SK-N-SH (cell line): ENCODE results near the gene CXCL9. TPM values are rescaled to one million over a fixed set of nuclear protein-coding genes. Genes with fewer than 3 reads are reported as not detected.

ENCODE experiments used
- CTCF ChIA-PET: fragments of 300-600, 350-600 bp; formaldehyde crosslinking; extraction: SDS; loops from one replicate; lab custom pipeline; 2021; lab: Yijun Ruan, JAX
- POLR2A ChIA-PET: fragments of 350-600 bp; sonication (Branson Sonifier 250); formaldehyde crosslinking; extraction: SDS; loops from one replicate; lab custom pipeline; 2020; ENCODE audit warnings: antibody characterized with exemption, inconsistent platforms; lab: Yijun Ruan, JAX
- DNase-seq: peaks from one replicate; pipeline ENCODE4 v3.0.0; 2012
- H2AFZ ChIP-seq: fragments of 200-600 bp; sonication (generic); 2 replicates; pipeline ENCODE4 v1.8.1; 2016; ENCODE audit warnings: antibody characterized with exemption, mild to moderate bottlenecking, low read depth
- H3F3A ChIP-seq: fragments of 200-600 bp; sonication (generic); replicated peaks from 2 replicates; pipeline ENCODE3; 2016; ENCODE audit warnings: antibody characterized with exemption, mild to moderate bottlenecking; ENCODE audit not compliant: insufficient read depth
- H3K27ac ChIP-seq, 2 experiments: fragments of 200-500 bp in 1 of 2; fragments of 200-600 bp in 1 of 2; sonication (Bioruptor generic) in 1 of 2; sonication (generic), shearing (Covaris generic) in 1 of 2; 2 replicates each; pipeline versions ENCODE4 v1.5.1 to v1.6.1; 2014 to 2016; ENCODE audit warnings: low read depth in 2 of 2, inconsistent platforms in 1 of 2, low read length in 1 of 2, mild to moderate bottlenecking in 1 of 2, mixed read lengths in 1 of 2
- H3K27me3 ChIP-seq: fragments of 200-600 bp; sonication (generic), shearing (Covaris generic); 2 replicates; pipeline ENCODE4 v1.6.1; 2016; ENCODE audit warnings: mixed run types; ENCODE audit not compliant: insufficient read depth
- H3K36me3 ChIP-seq, 2 experiments: fragments of 200-500 bp in 1 of 2; fragments of 200-600 bp in 1 of 2; sonication (Bioruptor generic) in 1 of 2; sonication (generic) in 1 of 2; replicated peaks in 1 of 2; 2 replicates each; pipeline versions ENCODE3 to v1.5.1; 2014 to 2016; ENCODE audit warnings: low read length in 1 of 2, mild to moderate bottlenecking in 1 of 2; ENCODE audit not compliant: insufficient read depth in 2 of 2, control insufficient read depth in 1 of 2
- H3K4me1 ChIP-seq, 2 experiments: fragments of 200-500 bp in 1 of 2; fragments of 200-600 bp in 1 of 2; sonication (Bioruptor generic) in 1 of 2; sonication (generic), shearing (Covaris generic) in 1 of 2; 2 replicates each; pipeline versions ENCODE4 v1.5.1 to v1.6.1; 2014 to 2016; ENCODE audit warnings: low read depth in 1 of 2, low read length in 1 of 2, mixed run types in 1 of 2; ENCODE audit not compliant: insufficient read depth in 2 of 2, control insufficient read depth in 1 of 2
- H3K4me2 ChIP-seq: fragments of 200-600 bp; sonication (generic), shearing (Covaris generic); 2 replicates; pipeline ENCODE4 v1.6.1; 2017; ENCODE audit warnings: mixed run types
- H3K4me3 ChIP-seq, 2 experiments: fragments of 200-500 bp in 1 of 2; fragments of 200-600 bp in 1 of 2; sonication (Bioruptor generic) in 1 of 2; sonication (generic), shearing (Covaris generic) in 1 of 2; 2 replicates each; pipeline versions ENCODE4 v1.5.1 to v1.8.1; 2014 to 2016; ENCODE audit warnings: low read depth in 2 of 2, inconsistent platforms in 1 of 2, low read length in 1 of 2, mild to moderate bottlenecking in 1 of 2, mixed read lengths in 1 of 2, moderate library complexity in 1 of 2
- H3K79me2 ChIP-seq: fragments of 200-600 bp; sonication (generic); 2 replicates; pipeline ENCODE4 v1.8.1; 2017; ENCODE audit warnings: mild to moderate bottlenecking; ENCODE audit not compliant: insufficient read depth
- H3K9ac ChIP-seq: fragments of 200-600 bp; sonication (generic); 2 replicates; pipeline ENCODE4 v1.6.1; 2017; ENCODE audit warnings: mixed run types
- H3K9me2 ChIP-seq: fragments of 200-600 bp; sonication (generic); 2 replicates; pipeline ENCODE4 v1.6.1; 2017; ENCODE audit warnings: mixed run types
- H3K9me3 ChIP-seq: fragments of 200-600 bp; sonication (generic); 2 replicates; pipeline ENCODE4 v1.6.1; 2017; ENCODE audit warnings: mixed run types, mild to moderate bottlenecking, moderate library complexity
- H4K20me1 ChIP-seq: fragments of 200-600 bp; sonication (generic); 2 replicates; pipeline ENCODE4 v1.6.1; 2017; ENCODE audit warnings: mild to moderate bottlenecking, mixed run types; ENCODE audit not compliant: insufficient read depth
- ELF1 ChIP-seq: IDR thresholded peaks from 2 replicates; pipeline ENCODE4 v1.4.0; 2012
- FOSL2 ChIP-seq: IDR thresholded peaks from 2 replicates; pipeline ENCODE4 v1.4.0; 2012; ENCODE audit warnings: low read depth, mild to moderate bottlenecking, moderate library complexity, borderline replicate concordance
- FOXM1 ChIP-seq: IDR thresholded peaks from 2 replicates; pipeline ENCODE4 v1.4.0; 2012; ENCODE audit warnings: low read depth, mild to moderate bottlenecking
- GABPA ChIP-seq: IDR thresholded peaks from 2 replicates; pipeline ENCODE4 v1.4.0; 2012; ENCODE audit warnings: low read depth, mild to moderate bottlenecking
- GATA2 ChIP-seq: sonication (generic); formaldehyde crosslinking; IDR thresholded peaks from 2 replicates; pipeline ENCODE4 v1.5.0; 2020; ENCODE audit warnings: mild to moderate bottlenecking, missing genetic modification reagents
- IRF3 ChIP-seq: fragments of 150-350 bp; IDR thresholded peaks from 2 replicates; pipeline ENCODE4 v1.6.1; 2016; ENCODE audit warnings: mild to moderate bottlenecking, low read depth, low read length
- MEF2A ChIP-seq: IDR thresholded peaks from 2 replicates; pipeline ENCODE4 v1.4.0; 2012; ENCODE audit warnings: low read depth, borderline replicate concordance
- NFIC ChIP-seq: IDR thresholded peaks from 2 replicates; pipeline ENCODE4 v1.4.0; 2012; ENCODE audit warnings: borderline replicate concordance
- NRF1 ChIP-seq: IDR thresholded peaks from 2 replicates; pipeline ENCODE4 v1.6.1; 2012; ENCODE audit warnings: low read depth, mild to moderate bottlenecking, low read length
- POLR2AphosphoS5 ChIP-seq: IDR thresholded peaks from 2 replicates; pipeline ENCODE4 v1.6.1; 2012; ENCODE audit warnings: low read depth, low read length
- RCOR1 ChIP-seq: fragments of 150-350 bp; IDR thresholded peaks from 2 replicates; pipeline ENCODE4 v1.6.1; 2017; ENCODE audit warnings: antibody characterized with exemption, low read length
- REST ChIP-seq: IDR thresholded peaks from 2 replicates; pipeline ENCODE4 v1.6.1; 2012; ENCODE audit warnings: mild to moderate bottlenecking, low read depth, low read length, moderate library complexity
- RXRA ChIP-seq: IDR thresholded peaks from 2 replicates; pipeline ENCODE4 v1.4.0; 2012; ENCODE audit warnings: low read depth, mild to moderate bottlenecking, borderline replicate concordance
- SMC3 ChIP-seq: IDR thresholded peaks from 2 replicates; pipeline ENCODE4 v1.6.1; 2012; ENCODE audit warnings: low read depth, low read length, improper control_type of control experiment
- TCF12 ChIP-seq: IDR thresholded peaks from 2 replicates; pipeline ENCODE4 v1.4.0; 2012
- USF1 ChIP-seq: IDR thresholded peaks from 2 replicates; pipeline ENCODE4 v1.4.0; 2012; ENCODE audit warnings: low read depth, borderline replicate concordance
- YY1 ChIP-seq: IDR thresholded peaks from 2 replicates; pipeline ENCODE4 v1.4.0; 2012; ENCODE audit warnings: low read depth, mild to moderate bottlenecking
- WGBS: methylation state at CpG from one replicate; pipeline ENCODE4 v1.1.6; 2017; ENCODE audit warnings: low lambda C conversion rate; 5-methylcytosine and 5-hydroxymethylcytosine counted together
- polyA plus RNA-seq, 3 experiments: library from polyadenylated mRNA; depleted of rRNA; stranded (reverse); fragments of >200 nt; gene quantifications; 2 replicates each; pipeline ENCODE4 v1.2.3, GENCODE V29; 2012
- TF ChIP-seq, protein P1 (sequence below): IDR thresholded peaks from 2 replicates; pipeline ENCODE4; 2012
- TF ChIP-seq, protein P2 (sequence below): IDR thresholded peaks from 2 replicates; pipeline ENCODE4 v1.4.0; 2012; ENCODE audit warnings: low read depth
- TF ChIP-seq, protein P3 (sequence below): fragments of 200-600 bp; sonication (generic); IDR thresholded peaks from 2 replicates; pipeline ENCODE4 v1.6.1; 2017; ENCODE audit warnings: antibody characterized with exemption, mild to moderate bottlenecking, moderate library complexity

The CXCL9 gene
- polyA plus RNA-seq, 1 of the 3 experiments (the other 2 are of a cell fraction), result not detected

- no peak for TF ChIP-seq FOXM1
- TF ChIP-seq ELF1, result no peak
- no peak for TF ChIP-seq NFIC
- TF ChIP-seq, all 33 proteins: peak for 0
- DNase-seq, result no peak
- Histone ChIP-seq H3K4me2 (no peak overlapping the region), H3K9me2 (no peaks in the 10 kb centered on the region), H3K27me3 (no peaks in the 10 kb centered on the region), H4K20me1 (no peaks in the 10 kb centered on the region), H3F3A (peaks cover 3% of the 10 kb centered on the region), H3K27ac (no peak overlapping the region), H3K79me2 (no peaks in the 10 kb centered on the region), H2AFZ (no peak overlapping the region), H3K9ac (no peak overlapping the region), H3K36me3 (no peaks in the 10 kb centered on the region), H3K9me3 (no peaks in the 10 kb centered on the region), H3K4me1 (peaks cover 0 to 5% of the 10 kb centered on the region in 2 experiments; a peak in 1 of 4 replicates), H3K4me3 (no peak overlapping the region)
- POLR2A ChIA-PET, result interaction anchor here (0.7 kb wide), 1 partner anchor 77 kb away, joined by 3 read pairs; no protein-coding TSS in a partner anchor
- CTCF ChIA-PET, result interaction anchor here (0.9 kb wide), 1 partner anchor 13 kb away, joined by 3 read pairs; no protein-coding TSS in a partner anchor
- 74% methylated on average over 5 of the region's 5 CpGs for WGBS
These were observed 2.0 kb upstream of the CXCL9 start for GRCh38 chr4:76009311-76009710.

GRCh38 chr4:76003620-76004019, 3.7 kb downstream of the CXCL9 start:
- Histone ChIP-seq H3K9ac (no peak overlapping the region), H3K4me2 (no peak overlapping the region), H3K9me2 (no peaks in the 10 kb centered on the region), H3K36me3 (no peaks in the 10 kb centered on the region), H3K4me1 (no peaks in the 10 kb centered on the region), H4K20me1 (no peaks in the 10 kb centered on the region), H3K9me3 (no peaks in the 10 kb centered on the region), H3K27me3 (peaks cover 5% of the 10 kb centered on the region; the same call in 1 of the 2 replicates), H3F3A (no peaks in the 10 kb centered on the region), H3K27ac (no peak overlapping the region), H3K79me2 (no peaks in the 10 kb centered on the region), H3K4me3 (no peak overlapping the region), H2AFZ (no peak overlapping the region)
- no peak for DNase-seq
- ChIA-PET POLR2A (no interaction called here), CTCF (no interaction called here)
- WGBS, result 56% methylated on average over 3 of the region's 3 CpGs
- TF ChIP-seq REST (no peak), RCOR1 (no peak), SMC3 (no peak), MEF2A (no peak), USF1 (no peak), IRF3 (no peak), RXRA (no peak), FOXM1 (no peak), ELF1 (no peak), GABPA (no peak), GATA2 (CRISPR knock-in tag) (no peak), NFIC (no peak), NRF1 (no peak), YY1 (no peak), TCF12 (no peak), FOSL2 (no peak), POLR2AphosphoS5 (no peak)
- TF ChIP-seq, protein P1, sequence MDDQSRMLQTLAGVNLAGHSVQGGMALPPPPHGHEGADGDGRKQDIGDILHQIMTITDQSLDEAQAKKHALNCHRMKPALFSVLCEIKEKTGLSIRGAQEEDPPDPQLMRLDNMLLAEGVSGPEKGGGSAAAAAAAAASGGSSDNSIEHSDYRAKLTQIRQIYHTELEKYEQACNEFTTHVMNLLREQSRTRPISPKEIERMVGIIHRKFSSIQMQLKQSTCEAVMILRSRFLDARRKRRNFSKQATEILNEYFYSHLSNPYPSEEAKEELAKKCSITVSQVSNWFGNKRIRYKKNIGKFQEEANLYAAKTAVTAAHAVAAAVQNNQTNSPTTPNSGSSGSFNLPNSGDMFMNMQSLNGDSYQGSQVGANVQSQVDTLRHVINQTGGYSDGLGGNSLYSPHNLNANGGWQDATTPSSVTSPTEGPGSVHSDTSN, result no peak
- TF ChIP-seq, protein P2, sequence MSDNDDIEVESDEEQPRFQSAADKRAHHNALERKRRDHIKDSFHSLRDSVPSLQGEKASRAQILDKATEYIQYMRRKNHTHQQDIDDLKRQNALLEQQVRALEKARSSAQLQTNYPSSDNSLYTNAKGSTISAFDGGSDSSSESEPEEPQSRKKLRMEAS, result no peak
- TF ChIP-seq, protein P3, sequence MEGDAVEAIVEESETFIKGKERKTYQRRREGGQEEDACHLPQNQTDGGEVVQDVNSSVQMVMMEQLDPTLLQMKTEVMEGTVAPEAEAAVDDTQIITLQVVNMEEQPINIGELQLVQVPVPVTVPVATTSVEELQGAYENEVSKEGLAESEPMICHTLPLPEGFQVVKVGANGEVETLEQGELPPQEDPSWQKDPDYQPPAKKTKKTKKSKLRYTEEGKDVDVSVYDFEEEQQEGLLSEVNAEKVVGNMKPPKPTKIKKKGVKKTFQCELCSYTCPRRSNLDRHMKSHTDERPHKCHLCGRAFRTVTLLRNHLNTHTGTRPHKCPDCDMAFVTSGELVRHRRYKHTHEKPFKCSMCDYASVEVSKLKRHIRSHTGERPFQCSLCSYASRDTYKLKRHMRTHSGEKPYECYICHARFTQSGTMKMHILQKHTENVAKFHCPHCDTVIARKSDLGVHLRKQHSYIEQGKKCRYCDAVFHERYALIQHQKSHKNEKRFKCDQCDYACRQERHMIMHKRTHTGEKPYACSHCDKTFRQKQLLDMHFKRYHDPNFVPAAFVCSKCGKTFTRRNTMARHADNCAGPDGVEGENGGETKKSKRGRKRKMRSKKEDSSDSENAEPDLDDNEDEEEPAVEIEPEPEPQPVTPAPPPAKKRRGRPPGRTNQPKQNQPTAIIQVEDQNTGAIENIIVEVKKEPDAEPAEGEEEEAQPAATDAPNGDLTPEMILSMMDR, result no peak
